Type B pancreatic cell (in vitro differentiated cells): ENCODE results near the gene SLCO2A1. TPM values are rescaled to one million over a fixed set of nuclear protein-coding genes. Genes with fewer than 3 reads are reported as not detected.

Experiments
- DNase-seq: peaks from one replicate; pipeline ENCODE4 v3.0.0; 2021; ENCODE audit warnings: mixed read lengths; ENCODE audit not compliant: unreplicated experiment; ENCODE audit errors: extremely low spot score
- H3K27ac Mint-ChIP-seq: 2 replicates; pipeline ENCODE4 v1.8.0; 2021; ENCODE audit warnings: mild to moderate bottlenecking, mixed read lengths
- H3K27me3 Mint-ChIP-seq: 2 replicates; pipeline ENCODE4 v1.8.0; 2021; ENCODE audit warnings: mixed read lengths
- H3K36me3 Mint-ChIP-seq: 2 replicates; pipeline ENCODE4 v1.8.0; 2021; ENCODE audit warnings: mixed read lengths
- H3K4me1 Mint-ChIP-seq: one replicate; pipeline ENCODE4 v1.8.0; 2021; ENCODE audit warnings: mixed read lengths; ENCODE audit not compliant: unreplicated experiment
- H3K4me3 Mint-ChIP-seq: 2 replicates; pipeline ENCODE4 v1.8.0; 2021; ENCODE audit warnings: mild to moderate bottlenecking, mixed read lengths
- H3K9me3 Mint-ChIP-seq: 2 replicates; pipeline ENCODE4 v1.8.0; 2021; ENCODE audit warnings: mixed read lengths
- total RNA-seq: library from RNA; stranded (reverse); gene quantifications from 2 replicates; pipeline ENCODE4 v1.2.1, GENCODE V29; 2021; ENCODE audit warnings: low replicate concordance
- TF ChIP-seq, protein P1 (sequence below): fragments of 200-600 bp; sonication (generic); conservative IDR thresholded peaks from 2 replicates; pipeline ENCODE4 v1.5.0; 2021; ENCODE audit warnings: antibody characterized with exemption, mild to moderate bottlenecking

SLCO2A1 gene
- total RNA-seq, 1 donor from 2014 or later = 3.8 TPM

DNA sequence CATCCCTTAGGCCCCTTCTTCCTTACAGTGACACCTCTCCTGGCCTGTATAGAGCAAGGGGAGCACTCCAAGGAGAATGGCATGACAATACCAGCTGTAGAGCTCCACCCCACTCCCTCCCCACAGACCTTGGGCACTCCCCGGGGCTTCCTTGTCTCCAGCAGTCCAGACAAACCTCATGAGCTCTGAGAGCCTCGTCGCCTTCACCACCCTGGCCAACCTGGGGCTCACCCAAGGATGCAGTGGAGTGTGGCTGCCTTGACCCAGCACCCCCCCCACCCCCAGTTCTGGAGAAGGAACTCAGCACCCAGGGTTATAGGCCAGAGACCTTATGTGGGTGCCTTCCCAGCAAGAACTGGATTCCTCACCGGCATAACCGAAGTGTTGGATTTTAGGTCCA, 7.4 kb upstream of the SLCO2A1 start:
- H3K9me3 Mint-ChIP-seq = peaks cover 10% of the 10 kb centered on the region
- DNase-seq = no peak
- no peaks in the 10 kb centered on the region for H3K4me1 Mint-ChIP-seq
- H3K4me3 Mint-ChIP-seq = no peak overlapping the region
- no peaks in the 10 kb centered on the region for H3K36me3 Mint-ChIP-seq
- H3K27ac Mint-ChIP-seq = no peak overlapping the region
- TF ChIP-seq, protein P1, sequence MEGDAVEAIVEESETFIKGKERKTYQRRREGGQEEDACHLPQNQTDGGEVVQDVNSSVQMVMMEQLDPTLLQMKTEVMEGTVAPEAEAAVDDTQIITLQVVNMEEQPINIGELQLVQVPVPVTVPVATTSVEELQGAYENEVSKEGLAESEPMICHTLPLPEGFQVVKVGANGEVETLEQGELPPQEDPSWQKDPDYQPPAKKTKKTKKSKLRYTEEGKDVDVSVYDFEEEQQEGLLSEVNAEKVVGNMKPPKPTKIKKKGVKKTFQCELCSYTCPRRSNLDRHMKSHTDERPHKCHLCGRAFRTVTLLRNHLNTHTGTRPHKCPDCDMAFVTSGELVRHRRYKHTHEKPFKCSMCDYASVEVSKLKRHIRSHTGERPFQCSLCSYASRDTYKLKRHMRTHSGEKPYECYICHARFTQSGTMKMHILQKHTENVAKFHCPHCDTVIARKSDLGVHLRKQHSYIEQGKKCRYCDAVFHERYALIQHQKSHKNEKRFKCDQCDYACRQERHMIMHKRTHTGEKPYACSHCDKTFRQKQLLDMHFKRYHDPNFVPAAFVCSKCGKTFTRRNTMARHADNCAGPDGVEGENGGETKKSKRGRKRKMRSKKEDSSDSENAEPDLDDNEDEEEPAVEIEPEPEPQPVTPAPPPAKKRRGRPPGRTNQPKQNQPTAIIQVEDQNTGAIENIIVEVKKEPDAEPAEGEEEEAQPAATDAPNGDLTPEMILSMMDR = no peak
- peaks cover 9% of the 10 kb centered on the region for H3K27me3 Mint-ChIP-seq

DNA sequence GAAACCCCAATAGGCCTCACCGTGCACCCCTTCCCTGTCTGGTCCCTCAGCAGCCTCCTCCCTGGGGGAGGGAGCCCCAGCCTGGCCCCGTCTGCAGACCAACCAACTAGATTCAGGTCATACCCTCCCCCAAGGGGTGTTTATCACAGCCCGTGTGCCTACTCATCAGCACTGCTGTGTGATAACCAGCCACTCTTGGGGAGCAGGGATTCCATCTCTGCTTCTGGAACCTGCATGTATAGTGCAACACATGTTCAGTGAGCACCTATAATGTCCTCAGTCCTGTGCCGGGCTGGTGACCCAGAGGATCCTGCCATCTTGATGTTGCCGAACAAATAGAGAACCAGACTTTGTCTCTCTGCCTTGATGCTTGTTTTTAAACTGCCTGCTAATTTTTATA, 6.6 kb upstream of the SLCO2A1 start:
- H3K27ac Mint-ChIP-seq = no peak overlapping the region
- peaks cover 5% of the 10 kb centered on the region for H3K9me3 Mint-ChIP-seq
- H3K36me3 Mint-ChIP-seq = no peaks in the 10 kb centered on the region
- H3K4me3 Mint-ChIP-seq = no peak overlapping the region
- H3K27me3 Mint-ChIP-seq = peaks cover 11% of the 10 kb centered on the region
- no peak for DNase-seq
- no peaks in the 10 kb centered on the region for H3K4me1 Mint-ChIP-seq
- TF ChIP-seq, protein P1 = no peak

DNA sequence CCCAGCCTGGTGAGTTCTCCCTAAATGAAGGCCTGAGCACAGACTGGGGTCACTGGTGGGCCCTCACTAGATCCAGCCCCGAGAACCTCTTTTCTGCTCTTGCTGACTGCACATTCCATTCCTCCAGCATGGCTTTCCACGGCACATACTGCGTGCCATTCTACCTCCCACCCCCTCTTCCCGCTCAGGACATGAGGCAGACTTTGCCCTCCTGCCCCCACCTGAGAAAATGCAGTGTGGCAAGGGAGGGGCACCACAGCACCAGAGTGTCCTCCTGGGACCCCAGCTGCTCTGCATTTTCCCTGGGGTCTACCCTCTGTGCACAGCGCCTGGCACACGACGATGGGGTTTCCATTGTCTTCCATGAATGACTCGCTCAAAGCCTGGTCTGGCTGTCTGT, 6.1 kb upstream of the SLCO2A1 start:
- peaks cover 11% of the 10 kb centered on the region for H3K27me3 Mint-ChIP-seq
- TF ChIP-seq, protein P1 = no peak
- no peak for DNase-seq
- no peak overlapping the region for H3K27ac Mint-ChIP-seq
- no peaks in the 10 kb centered on the region for H3K4me1 Mint-ChIP-seq
- no peaks in the 10 kb centered on the region for H3K36me3 Mint-ChIP-seq
- peaks cover 3% of the 10 kb centered on the region for H3K9me3 Mint-ChIP-seq
- H3K4me3 Mint-ChIP-seq = no peak overlapping the region

GRCh38 chr3:134034005-134034785, 4.5 kb upstream of the SLCO2A1 start:
- Mint-ChIP-seq H3K4me1 (no peaks in the 10 kb centered on the region), H3K36me3 (no peaks in the 10 kb centered on the region), H3K9me3 (no peaks in the 10 kb centered on the region), H3K27ac (no peak overlapping the region), H3K27me3 (peaks cover 18% of the 10 kb centered on the region), H3K4me3 (no peak overlapping the region)
- TF ChIP-seq, protein P1 = no peak
- DNase-seq = no peak

- peaks cover 25% of the 10 kb centered on the region for H3K27me3 Mint-ChIP-seq
- no peaks in the 10 kb centered on the region for H3K36me3 Mint-ChIP-seq
- no peaks in the 10 kb centered on the region for H3K9me3 Mint-ChIP-seq
- no peak overlapping the region for H3K27ac Mint-ChIP-seq
- no peaks in the 10 kb centered on the region for H3K4me1 Mint-ChIP-seq
- TF ChIP-seq, protein P1 = no peak
- H3K4me3 Mint-ChIP-seq = no peak overlapping the region
- no peak for DNase-seq
Observed at GRCh38 chr3:134033315-134033996, 3.7 kb upstream of the SLCO2A1 start.
